PC-9 (cell line): ENCODE data around the gene ALDH6A1.

Experiments
- EZH2 ChIP-seq: fragments of 200-600 bp; sonication (generic); IDR thresholded peaks from 2 replicates; pipeline ENCODE4 v1.8.0; 2017; ENCODE audit warnings: antibody characterized with exemption, low read depth
- TF ChIP-seq, protein P1 (sequence below): fragments of 200-600 bp; sonication (generic); conservative IDR thresholded peaks from 2 replicates; pipeline ENCODE4 v1.6.1; 2017; ENCODE audit warnings: mixed run types, antibody characterized with exemption, mild to moderate bottlenecking, moderate library complexity

DNA sequence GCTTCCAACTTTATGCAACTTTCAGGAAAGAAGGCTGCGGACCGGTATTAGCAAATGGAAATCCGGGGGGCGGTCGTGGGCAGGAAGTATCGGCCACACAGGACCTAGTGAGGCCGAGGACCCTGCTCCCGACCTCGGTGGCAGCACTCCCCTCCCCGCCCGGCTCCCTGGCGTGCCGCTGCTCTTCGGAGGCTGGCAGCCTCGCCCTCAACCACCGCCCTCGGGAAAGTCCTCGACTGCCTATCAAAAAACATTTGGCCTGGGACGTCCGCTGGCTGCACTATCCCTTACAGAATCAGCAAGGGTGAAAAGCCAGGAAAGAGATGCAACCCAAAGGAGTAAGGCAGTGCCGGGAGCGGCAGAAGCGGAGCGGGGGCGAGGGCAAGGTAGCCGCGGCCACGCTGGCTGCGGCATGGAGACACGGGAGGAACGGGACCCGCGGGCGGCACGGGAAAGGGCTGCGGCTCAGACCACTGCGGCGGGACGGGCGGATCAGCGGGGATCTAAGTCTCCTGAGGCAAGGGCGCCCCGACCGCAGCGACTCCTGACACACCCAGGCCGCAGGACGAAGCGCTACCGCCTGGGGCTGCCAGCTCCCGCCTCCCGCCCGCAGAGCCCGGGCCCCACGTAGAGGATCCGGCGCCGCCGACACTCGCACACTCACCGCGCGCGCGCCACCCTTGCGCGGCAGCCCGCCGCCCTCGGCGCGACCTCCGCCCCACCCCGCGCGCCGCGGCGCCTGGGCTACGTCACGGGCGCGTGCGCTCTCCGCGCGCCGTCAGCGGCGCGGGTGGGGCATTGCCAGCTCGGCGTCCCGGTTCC lies 65.5 kb downstream of the ALDH6A1 start, which contains the start of the genes BBOF1 and ENTPD5:
- TF ChIP-seq, protein P1, sequence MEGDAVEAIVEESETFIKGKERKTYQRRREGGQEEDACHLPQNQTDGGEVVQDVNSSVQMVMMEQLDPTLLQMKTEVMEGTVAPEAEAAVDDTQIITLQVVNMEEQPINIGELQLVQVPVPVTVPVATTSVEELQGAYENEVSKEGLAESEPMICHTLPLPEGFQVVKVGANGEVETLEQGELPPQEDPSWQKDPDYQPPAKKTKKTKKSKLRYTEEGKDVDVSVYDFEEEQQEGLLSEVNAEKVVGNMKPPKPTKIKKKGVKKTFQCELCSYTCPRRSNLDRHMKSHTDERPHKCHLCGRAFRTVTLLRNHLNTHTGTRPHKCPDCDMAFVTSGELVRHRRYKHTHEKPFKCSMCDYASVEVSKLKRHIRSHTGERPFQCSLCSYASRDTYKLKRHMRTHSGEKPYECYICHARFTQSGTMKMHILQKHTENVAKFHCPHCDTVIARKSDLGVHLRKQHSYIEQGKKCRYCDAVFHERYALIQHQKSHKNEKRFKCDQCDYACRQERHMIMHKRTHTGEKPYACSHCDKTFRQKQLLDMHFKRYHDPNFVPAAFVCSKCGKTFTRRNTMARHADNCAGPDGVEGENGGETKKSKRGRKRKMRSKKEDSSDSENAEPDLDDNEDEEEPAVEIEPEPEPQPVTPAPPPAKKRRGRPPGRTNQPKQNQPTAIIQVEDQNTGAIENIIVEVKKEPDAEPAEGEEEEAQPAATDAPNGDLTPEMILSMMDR, result no peak
- TF ChIP-seq EZH2, result no peak
